ENCODE measurements around the gene DNM1L. TPM values are rescaled to one million over a fixed set of nuclear protein-coding genes. Genes with fewer than 3 reads are reported as not detected.

The DNM1L gene
- total RNA-seq, 2 experiments from 2014 or later, result 56.9 to 68.3 TPM

DNA sequence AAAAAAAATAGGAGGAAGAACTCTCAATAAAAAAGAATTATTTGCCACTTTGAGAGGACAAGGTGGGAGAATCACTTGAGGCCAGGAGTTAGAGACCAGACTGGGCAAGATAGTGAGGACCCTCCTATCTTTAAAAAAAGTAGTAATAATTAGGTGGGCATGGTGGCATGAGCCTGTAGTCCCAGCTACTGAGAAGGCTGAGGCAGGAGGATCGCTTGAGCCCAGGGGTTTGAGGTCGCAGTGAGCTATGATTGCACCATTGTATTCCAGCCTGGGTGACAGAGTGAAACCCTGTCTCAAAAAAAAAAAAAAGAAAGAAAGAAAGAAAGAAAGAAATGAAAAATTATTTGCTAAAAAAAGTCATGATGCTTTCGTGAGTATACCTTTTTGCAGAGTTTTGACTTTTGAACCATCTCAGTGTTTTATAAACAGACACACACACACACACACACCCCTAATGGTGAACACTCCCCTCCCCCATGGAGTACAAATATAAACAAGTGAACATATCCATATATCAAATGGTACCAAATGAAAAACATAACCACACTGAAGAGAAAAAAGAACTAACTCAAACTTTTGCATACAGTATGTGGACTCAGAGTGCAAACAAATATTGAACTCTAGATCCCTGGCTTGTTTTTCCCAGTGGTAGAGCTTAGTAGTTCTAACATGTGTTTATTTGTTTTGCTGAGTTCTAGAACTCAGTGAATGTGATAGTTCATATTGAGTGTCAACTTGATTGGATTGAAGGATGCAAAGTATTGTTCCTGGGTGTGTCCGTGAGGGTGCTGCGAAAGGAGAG, 27.7 kb upstream of the DNM1L start:
- TF ChIP-seq, protein P1, sequence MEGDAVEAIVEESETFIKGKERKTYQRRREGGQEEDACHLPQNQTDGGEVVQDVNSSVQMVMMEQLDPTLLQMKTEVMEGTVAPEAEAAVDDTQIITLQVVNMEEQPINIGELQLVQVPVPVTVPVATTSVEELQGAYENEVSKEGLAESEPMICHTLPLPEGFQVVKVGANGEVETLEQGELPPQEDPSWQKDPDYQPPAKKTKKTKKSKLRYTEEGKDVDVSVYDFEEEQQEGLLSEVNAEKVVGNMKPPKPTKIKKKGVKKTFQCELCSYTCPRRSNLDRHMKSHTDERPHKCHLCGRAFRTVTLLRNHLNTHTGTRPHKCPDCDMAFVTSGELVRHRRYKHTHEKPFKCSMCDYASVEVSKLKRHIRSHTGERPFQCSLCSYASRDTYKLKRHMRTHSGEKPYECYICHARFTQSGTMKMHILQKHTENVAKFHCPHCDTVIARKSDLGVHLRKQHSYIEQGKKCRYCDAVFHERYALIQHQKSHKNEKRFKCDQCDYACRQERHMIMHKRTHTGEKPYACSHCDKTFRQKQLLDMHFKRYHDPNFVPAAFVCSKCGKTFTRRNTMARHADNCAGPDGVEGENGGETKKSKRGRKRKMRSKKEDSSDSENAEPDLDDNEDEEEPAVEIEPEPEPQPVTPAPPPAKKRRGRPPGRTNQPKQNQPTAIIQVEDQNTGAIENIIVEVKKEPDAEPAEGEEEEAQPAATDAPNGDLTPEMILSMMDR (IDR thresholded peaks at IDR 0.05), result no peak
- ATAC-seq, result no peak
- CTCF ChIA-PET, result no interaction called here
- Mint-ChIP-seq H3K4me1 (ENCODE audit: low read depth) (no peaks in the 10 kb centered on the region), H3K27me3 (no peaks in the 10 kb centered on the region), H3K36me3 (ENCODE audit: low read depth) (no peaks in the 10 kb centered on the region), H3K27ac (no peak overlapping the region), H3K4me3 (no peak overlapping the region), H3K9me3 (no peaks in the 10 kb centered on the region)
- intact Hi-C loops (cut with micrococcal nuclease), result no loop called here
- no peak for DNase-seq
- POLR2A ChIA-PET, result no interaction called here

DNA sequence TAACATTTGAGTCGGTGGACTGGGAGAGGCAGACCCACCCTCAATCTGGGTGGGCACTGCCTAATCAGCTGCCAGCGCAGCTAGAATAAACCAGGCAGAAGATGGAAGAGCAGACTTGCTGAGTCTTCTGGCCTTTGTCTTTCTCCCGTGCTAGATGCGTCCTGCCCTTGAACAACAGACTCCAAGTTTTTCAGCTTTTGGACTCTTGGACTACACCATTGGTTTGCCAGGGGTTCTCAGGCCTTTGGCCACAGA, 27.2 kb upstream of the DNM1L start:
- no peak for DNase-seq
- Mint-ChIP-seq H3K36me3 (ENCODE audit: low read depth) (no peaks in the 10 kb centered on the region), H3K4me1 (ENCODE audit: low read depth) (no peaks in the 10 kb centered on the region), H3K9me3 (no peaks in the 10 kb centered on the region), H3K27ac (no peak overlapping the region), H3K27me3 (no peaks in the 10 kb centered on the region), H3K4me3 (no peak overlapping the region)
- no peak for ATAC-seq
- CTCF ChIA-PET, result no interaction called here
- TF ChIP-seq, protein P1 (IDR thresholded peaks at IDR 0.05), result no peak
- intact Hi-C loops (cut with micrococcal nuclease), result no loop called here
- POLR2A ChIA-PET, result no interaction called here

DNA sequence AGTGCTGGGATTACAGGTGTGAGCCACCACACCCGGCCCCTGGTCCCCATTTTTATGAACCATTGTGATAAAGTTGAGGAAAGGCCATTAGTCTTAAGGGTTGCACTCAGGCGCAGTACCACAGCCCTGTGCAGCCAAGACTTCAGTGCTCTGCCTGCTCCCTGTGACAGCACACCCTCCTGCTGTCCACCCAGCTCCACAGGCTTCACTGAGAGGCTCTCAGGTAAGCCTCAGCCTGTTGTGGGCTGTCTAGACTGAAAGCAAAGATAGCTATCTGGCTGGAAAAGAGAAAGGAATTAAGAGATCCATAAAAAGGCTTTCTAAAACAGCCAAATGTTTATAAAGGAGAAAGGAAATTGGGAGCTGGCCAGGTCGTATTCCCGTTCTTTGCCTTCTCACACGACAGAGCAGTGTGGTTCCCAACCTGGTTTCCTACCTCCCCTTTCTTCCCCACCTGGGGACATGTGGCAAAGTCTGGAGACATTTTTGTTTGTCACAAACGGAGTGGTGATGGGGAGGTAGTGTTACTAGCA, 19.1 kb upstream of the DNM1L start:
- POLR2A ChIA-PET, result no interaction called here
- no peaks in the 10 kb centered on the region for H3K9me3 Mint-ChIP-seq
- DNase-seq (no peak), ATAC-seq (no peak)
- H3K36me3 Mint-ChIP-seq (ENCODE audit: low read depth), result no peaks in the 10 kb centered on the region
- H3K27ac Mint-ChIP-seq, result no peak overlapping the region
- peaks cover 2% of the 10 kb centered on the region for H3K4me1 Mint-ChIP-seq (ENCODE audit: low read depth)
- CTCF ChIA-PET, result interaction anchor here (1.3 kb wide), 1 partner anchor 95 kb away, joined by 3 read pairs; the partner anchor contains the start of gene YARS2
- TF ChIP-seq, protein P1 (IDR thresholded peaks at IDR 0.05), result no peak
- H3K27me3 Mint-ChIP-seq, result no peaks in the 10 kb centered on the region
- intact Hi-C loops (cut with micrococcal nuclease), result no loop called here
- no peak overlapping the region for H3K4me3 Mint-ChIP-seq

DNA sequence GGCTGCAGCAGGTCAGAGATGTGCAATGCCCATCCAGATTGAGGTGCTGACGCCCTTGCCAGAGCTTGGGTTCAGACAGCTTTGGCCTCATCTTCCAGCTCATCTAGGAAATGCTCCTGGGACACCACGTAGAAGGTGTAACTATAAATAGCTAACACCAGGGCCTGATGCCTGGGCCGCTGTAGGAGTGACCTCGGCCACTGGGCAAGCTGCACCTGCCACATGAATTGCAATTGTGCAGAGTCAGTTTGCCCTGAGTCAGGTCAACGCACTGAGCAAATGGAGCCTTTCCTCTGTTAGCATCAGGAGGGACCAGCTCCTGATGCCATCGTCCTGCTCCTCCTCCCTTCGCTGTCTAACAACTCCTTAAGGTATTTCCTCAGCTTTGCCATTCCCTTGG, 17.4 kb upstream of the DNM1L start:
- intact Hi-C loops (cut with micrococcal nuclease), result no loop called here
- no peak overlapping the region for H3K4me3 Mint-ChIP-seq
- ChIA-PET CTCF (interaction anchor here (1.0 to 1.9 kb wide), 2 partner anchors 11 to 205 kb away, joined by 3 to 5 read pairs; no protein-coding TSS in a partner anchor), POLR2A (no interaction called here)
- no peaks in the 10 kb centered on the region for H3K9me3 Mint-ChIP-seq
- no peaks in the 10 kb centered on the region for H3K36me3 Mint-ChIP-seq (ENCODE audit: low read depth)
- TF ChIP-seq, protein P1 (IDR thresholded peaks at IDR 0.05), result no peak
- no peaks in the 10 kb centered on the region for H3K27me3 Mint-ChIP-seq
- DNase-seq, result no peak
- ATAC-seq, result no peak
- H3K4me1 Mint-ChIP-seq (ENCODE audit: low read depth), result peaks cover 2% of the 10 kb centered on the region
- H3K27ac Mint-ChIP-seq, result no peak overlapping the region

DNA sequence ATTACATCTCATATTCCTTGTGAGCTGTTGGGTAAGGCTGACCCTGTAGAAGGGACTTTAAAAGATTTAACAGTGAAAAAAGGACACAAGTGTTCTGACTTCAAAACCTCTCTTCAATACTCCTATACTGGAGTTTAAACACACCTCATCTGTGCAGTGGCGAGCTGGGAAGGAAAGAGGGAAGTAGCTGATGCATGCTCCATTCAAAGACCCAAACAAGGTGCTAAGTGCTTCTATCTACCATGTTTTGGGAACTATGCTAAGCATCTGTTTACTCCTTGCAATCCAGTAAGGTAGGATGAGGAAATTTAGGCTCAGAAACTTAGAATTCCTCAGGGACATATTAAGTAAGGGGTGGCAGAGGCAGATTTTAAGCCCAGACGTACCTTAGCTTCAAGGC, 16.4 kb upstream of the DNM1L start:
- H3K9me3 Mint-ChIP-seq, result no peaks in the 10 kb centered on the region
- no peaks in the 10 kb centered on the region for H3K27me3 Mint-ChIP-seq
- H3K4me1 Mint-ChIP-seq (ENCODE audit: low read depth), result peaks cover 2% of the 10 kb centered on the region
- no peak for ATAC-seq
- no peaks in the 10 kb centered on the region for H3K36me3 Mint-ChIP-seq (ENCODE audit: low read depth)
- TF ChIP-seq, protein P1 (IDR thresholded peaks at IDR 0.05), result no peak
- DNase-seq, result no peak
- no peak overlapping the region for H3K4me3 Mint-ChIP-seq
- ChIA-PET CTCF (interaction anchor here (1.2 kb wide), 1 partner anchor 206 kb away, joined by 4 read pairs; no protein-coding TSS in a partner anchor), POLR2A (interaction anchor here (0.6 kb wide), 1 partner anchor 1335 kb away, joined by 3 read pairs; no protein-coding TSS in a partner anchor)
- intact Hi-C loops (cut with micrococcal nuclease), result no loop called here
- H3K27ac Mint-ChIP-seq, result no peak overlapping the region
